ENCODE results near the gene PCDHGB5. TPM values are rescaled to one million over a fixed set of nuclear protein-coding genes. Genes with fewer than 3 reads are reported as not detected.
"Not testable (repeated sequence)": the region's sequence is repeated elsewhere in the genome, so short reads cannot be mapped to it uniquely, and the experiment has no call there.

The PCDHGB5 gene
- total RNA-seq, 1 experiment from 2014 or later = not detected

DNA sequence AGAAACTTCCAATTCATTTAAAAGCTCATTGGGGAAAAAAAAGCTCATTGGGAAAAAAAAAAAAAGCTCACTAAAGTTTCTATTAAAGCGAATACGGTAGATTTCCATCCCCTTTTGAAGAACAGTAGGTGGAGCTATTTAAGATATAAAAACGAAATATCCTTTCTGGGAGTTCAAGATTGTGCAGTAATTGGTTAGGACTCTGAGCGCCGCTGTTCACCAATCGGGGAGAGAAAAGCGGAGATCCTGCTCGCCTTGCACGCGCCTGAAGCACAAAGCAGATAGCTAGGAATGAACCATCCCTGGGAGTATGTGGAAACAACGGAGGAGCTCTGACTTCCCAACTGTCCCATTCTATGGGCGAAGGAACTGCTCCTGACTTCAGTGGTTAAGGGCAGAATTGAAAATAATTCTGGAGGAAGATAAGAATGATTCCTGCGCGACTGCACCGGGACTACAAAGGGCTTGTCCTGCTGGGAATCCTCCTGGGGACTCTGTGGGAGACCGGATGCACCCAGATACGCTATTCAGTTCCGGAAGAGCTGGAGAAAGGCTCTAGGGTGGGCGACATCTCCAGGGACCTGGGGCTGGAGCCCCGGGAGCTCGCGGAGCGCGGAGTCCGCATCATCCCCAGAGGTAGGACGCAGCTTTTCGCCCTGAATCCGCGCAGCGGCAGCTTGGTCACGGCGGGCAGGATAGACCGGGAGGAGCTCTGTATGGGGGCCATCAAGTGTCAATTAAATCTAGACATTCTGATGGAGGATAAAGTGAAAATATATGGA lies 32.8 kb downstream of the PCDHGB5 start, which contains the start of gene PCDHGA12:
PCDHGA12 (plus strand) TSS at position 176 of the 782 bp plus-strand sequence; CDS start at position 429, 253 bp downstream.
- in situ Hi-C loops (cut with HindIII; ENCODE audit: low pct_unique_long_range_greater_than_20kb, low sequenced_read_pairs) = no loop called here

DNA sequence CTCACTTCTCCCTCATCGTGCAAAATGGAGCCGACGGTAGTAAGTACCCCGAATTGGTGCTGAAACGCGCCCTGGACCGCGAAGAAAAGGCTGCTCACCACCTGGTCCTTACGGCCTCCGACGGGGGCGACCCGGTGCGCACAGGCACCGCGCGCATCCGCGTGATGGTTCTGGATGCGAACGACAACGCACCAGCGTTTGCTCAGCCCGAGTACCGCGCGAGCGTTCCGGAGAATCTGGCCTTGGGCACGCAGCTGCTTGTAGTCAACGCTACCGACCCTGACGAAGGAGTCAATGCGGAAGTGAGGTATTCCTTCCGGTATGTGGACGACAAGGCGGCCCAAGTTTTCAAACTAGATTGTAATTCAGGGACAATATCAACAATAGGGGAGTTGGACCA lies 33.5 kb downstream of the PCDHGB5 start:
- DNase-seq (ENCODE audit: low read depth) = no peak
- in situ Hi-C loops (cut with HindIII; ENCODE audit: low pct_unique_long_range_greater_than_20kb, low sequenced_read_pairs) = no loop called here

More for the DNA sequence above, 32.8 kb downstream of the PCDHGB5 start, which contains the start of gene PCDHGA12:
- DNase-seq (ENCODE audit: low read depth) = no peak

DNA sequence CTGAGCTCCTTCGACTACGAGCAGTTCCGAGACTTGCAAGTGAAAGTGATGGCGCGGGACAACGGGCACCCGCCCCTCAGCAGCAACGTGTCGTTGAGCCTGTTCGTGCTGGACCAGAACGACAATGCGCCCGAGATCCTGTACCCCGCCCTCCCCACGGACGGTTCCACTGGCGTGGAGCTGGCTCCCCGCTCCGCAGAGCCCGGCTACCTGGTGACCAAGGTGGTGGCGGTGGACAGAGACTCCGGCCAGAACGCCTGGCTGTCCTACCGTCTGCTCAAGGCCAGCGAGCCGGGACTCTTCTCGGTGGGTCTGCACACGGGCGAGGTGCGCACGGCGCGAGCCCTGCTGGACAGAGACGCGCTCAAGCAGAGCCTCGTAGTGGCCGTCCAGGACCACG lies 34.6 kb downstream of the PCDHGB5 start:
- in situ Hi-C loops (cut with HindIII; ENCODE audit: low pct_unique_long_range_greater_than_20kb, low sequenced_read_pairs); DNase-seq (ENCODE audit: low read depth): not testable (repeated sequence)

DNA sequence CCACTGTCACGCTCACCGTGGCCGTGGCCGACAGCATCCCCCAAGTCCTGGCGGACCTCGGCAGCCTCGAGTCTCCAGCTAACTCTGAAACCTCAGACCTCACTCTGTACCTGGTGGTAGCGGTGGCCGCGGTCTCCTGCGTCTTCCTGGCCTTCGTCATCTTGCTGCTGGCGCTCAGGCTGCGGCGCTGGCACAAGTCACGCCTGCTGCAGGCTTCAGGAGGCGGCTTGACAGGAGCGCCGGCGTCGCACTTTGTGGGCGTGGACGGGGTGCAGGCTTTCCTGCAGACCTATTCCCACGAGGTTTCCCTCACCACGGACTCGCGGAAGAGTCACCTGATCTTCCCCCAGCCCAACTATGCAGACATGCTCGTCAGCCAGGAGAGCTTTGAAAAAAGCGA lies 35.0 kb downstream of the PCDHGB5 start:
- DNase-seq (ENCODE audit: low read depth); in situ Hi-C loops (cut with HindIII; ENCODE audit: low pct_unique_long_range_greater_than_20kb, low sequenced_read_pairs): not testable (repeated sequence)

DNA sequence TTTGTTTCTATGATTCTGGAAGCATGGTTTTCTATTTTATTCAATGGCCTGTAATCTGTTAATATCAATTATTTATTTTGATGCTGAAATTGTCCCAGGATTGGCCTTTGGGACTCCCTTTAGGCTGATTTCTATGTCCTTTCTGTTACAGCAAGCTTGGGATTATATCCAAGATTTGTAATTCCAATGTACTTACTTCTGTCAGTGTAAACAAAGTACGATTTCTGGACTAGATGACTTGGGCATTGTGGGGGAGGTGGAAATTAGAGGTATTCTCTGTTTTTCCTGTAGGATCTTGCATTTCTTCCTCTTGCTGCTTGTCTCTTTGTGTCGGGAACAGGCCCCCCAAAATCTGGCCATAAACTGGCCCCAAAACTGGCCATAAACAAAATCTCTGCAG lies 36.3 kb downstream of the PCDHGB5 start:
- DNase-seq (ENCODE audit: low read depth) = no peak
- in situ Hi-C loops (cut with HindIII; ENCODE audit: low pct_unique_long_range_greater_than_20kb, low sequenced_read_pairs) = no loop called here

DNA sequence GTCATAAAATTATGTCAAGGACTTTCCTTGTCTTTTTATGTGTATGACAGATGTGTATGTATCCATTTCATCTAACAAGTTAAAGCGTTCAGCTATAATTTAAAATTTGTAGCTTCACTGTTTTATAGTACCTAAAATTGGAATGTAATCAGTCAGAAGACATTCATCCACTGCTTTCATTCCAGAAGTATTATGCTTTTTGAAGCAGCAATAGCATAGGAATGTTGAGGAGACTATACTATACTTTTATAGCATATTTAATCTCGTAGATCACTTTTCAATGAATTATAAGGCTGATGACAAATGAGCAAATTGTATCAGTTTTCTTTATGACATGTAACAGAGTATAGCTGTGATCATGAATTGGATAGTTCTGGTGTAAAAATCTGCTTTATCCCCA lies 39.5 kb downstream of the PCDHGB5 start:
- in situ Hi-C loops (cut with HindIII; ENCODE audit: low pct_unique_long_range_greater_than_20kb, low sequenced_read_pairs) = no loop called here

DNA sequence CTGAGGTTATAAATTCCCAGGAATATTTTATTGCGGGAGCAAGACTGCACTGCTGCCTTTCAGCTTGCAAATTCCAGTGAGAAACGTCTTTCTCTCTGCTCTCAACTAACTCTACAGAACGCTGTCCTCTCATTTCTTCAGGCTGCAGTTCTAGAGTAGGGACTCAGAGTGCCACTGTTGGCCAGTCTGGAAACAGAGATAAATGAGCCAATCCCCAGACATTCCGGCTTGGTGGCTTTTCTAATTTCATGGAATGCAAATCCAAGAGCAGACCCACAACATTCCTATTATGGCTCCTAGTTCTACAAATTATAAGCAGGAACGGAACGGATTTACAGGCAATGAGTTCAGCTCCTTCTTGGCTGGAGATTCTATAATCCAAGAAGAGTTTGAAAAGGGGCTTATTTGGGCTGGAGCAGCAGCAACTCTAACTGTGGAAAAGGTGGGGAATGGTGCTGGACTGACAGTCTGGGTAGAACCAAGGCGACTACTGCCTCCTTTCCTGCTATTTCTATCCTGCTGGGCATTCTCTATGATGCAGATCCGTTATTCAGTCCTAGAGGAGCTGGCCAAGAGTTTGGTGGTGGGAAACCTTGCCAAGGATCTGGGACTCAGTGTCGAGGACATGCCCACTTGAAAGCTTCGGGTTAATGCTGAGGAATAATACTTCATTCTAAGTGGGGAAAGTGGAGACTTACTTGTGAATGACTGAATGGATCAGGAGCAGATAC lies 41.8 kb downstream of the PCDHGB5 start:
- in situ Hi-C loops (cut with HindIII; ENCODE audit: low pct_unique_long_range_greater_than_20kb, low sequenced_read_pairs) = no loop called here
- DNase-seq (ENCODE audit: low read depth) = no peak

More for the DNA sequence above, 39.5 kb downstream of the PCDHGB5 start:
- no peak for DNase-seq (ENCODE audit: low read depth)

DNA sequence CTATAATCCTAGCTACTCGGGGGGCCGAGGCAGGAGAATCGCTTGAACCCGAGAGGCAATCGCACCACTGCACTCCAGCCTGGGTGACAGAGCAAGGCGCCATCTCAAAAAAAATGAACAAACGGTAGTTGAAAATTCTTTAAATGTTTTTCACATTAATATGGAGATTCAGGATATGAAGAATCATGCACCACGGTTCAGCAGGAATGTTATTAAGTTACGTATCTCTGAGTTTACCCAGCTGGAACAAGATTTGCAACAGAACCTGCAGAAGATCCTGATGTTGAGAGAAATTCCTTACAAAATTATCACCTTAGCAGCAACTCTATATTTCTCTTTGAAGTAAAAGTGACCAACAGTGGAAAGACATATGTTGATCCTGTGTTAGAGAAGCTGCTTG lies 42.6 kb downstream of the PCDHGB5 start:
- in situ Hi-C loops (cut with HindIII; ENCODE audit: low pct_unique_long_range_greater_than_20kb, low sequenced_read_pairs) = no loop called here
- DNase-seq (ENCODE audit: low read depth) = no peak

DNA sequence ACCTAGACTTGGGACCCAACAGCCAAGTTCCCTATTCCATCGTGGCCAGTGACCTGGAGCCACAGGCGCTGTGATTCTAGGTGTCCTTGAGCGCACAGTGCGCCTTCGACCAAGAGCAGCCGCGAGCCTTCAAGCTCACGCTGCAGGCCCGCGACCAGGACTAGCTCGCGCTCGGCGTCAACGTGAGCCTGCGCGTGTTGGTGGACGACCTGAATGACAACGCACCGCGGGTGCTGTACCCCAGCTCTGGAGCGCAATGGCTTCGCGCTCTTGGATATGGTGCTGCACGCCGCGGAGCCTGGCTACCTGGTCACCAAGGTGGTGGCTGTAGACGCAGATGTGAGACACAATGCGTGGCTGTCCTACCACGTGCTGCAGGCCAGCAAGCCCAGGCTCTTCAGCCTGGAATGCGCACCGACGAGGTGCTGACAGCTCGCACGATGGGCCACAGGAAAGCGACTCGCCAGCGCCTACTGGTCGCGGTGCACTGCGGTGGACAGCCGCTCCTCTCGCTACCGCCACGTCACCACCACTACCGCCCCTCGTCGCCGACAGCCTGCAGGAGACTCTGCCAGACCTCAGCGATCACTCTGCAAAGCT lies 43.9 kb downstream of the PCDHGB5 start:
- no peak for DNase-seq (ENCODE audit: low read depth)
- in situ Hi-C loops (cut with HindIII; ENCODE audit: low pct_unique_long_range_greater_than_20kb, low sequenced_read_pairs) = no loop called here

Other genes with a start within 250 kb of the PCDHGB5 start
- not detected in 2 replicates for gene PCDHB6, start 247.9 kb upstream of the PCDHGB5 start, total RNA-seq (2014; rRNA removed; shearing (Covaris generic); ENCODE audit: low replicate concordance)
- gene PCDHB7, start 225.3 kb upstream of the PCDHGB5 start, total RNA-seq (2014; rRNA removed; shearing (Covaris generic); ENCODE audit: low replicate concordance) = 0.90 and 1.2 TPM in 2 replicates
- gene PCDHB8, start 220.2 kb upstream of the PCDHGB5 start, total RNA-seq (2014; rRNA removed; shearing (Covaris generic); ENCODE audit: low replicate concordance) = not detected in 2 replicates
- gene PCDHB16, start 215.6 kb upstream of the PCDHGB5 start, total RNA-seq (2014; rRNA removed; shearing (Covaris generic); ENCODE audit: low replicate concordance) = 3.1 and 4.1 TPM in 2 replicates
- gene PCDHB9, start 210.8 kb upstream of the PCDHGB5 start, total RNA-seq (2014; rRNA removed; shearing (Covaris generic); ENCODE audit: low replicate concordance) = 1.1 and 1.6 TPM in 2 replicates
- gene PCDHB10, start 205.6 kb upstream of the PCDHGB5 start, total RNA-seq (2014; rRNA removed; shearing (Covaris generic); ENCODE audit: low replicate concordance) = 0.41 and 1.2 TPM in 2 replicates
- gene PCDHB11, start 198.3 kb upstream of the PCDHGB5 start, total RNA-seq (2014; rRNA removed; shearing (Covaris generic); ENCODE audit: low replicate concordance) = 0.61 TPM in 1 of 2 replicates, not detected in the other
- 0.35 TPM in 1 of 2 replicates, not detected in the other for gene PCDHB12, start 189.2 kb upstream of the PCDHGB5 start, total RNA-seq (2014; rRNA removed; shearing (Covaris generic); ENCODE audit: low replicate concordance)
- 0.44 and 0.93 TPM in 2 replicates for gene PCDHB13, start 184.0 kb upstream of the PCDHGB5 start, total RNA-seq (2014; rRNA removed; shearing (Covaris generic); ENCODE audit: low replicate concordance)
- gene PCDHB14, start 174.6 kb upstream of the PCDHGB5 start, total RNA-seq (2014; rRNA removed; shearing (Covaris generic); ENCODE audit: low replicate concordance) = 0.29 and 7.7 TPM in 2 replicates
- not detected in 2 replicates for gene PCDHB15, start 152.6 kb upstream of the PCDHGB5 start, total RNA-seq (2014; rRNA removed; shearing (Covaris generic); ENCODE audit: low replicate concordance)
- not detected in 2 replicates for gene SLC25A2, start 93.9 kb upstream of the PCDHGB5 start, total RNA-seq (2014; rRNA removed; shearing (Covaris generic); ENCODE audit: low replicate concordance)
- gene TAF7, start 77.2 kb upstream of the PCDHGB5 start, total RNA-seq (2014; rRNA removed; shearing (Covaris generic); ENCODE audit: low replicate concordance) = 103 and 109 TPM in 2 replicates
- 0.07 TPM in 1 of 2 replicates, not detected in the other for gene PCDHGA1, start 67.4 kb upstream of the PCDHGB5 start, total RNA-seq (2014; rRNA removed; shearing (Covaris generic); ENCODE audit: low replicate concordance)
- gene PCDHGA2, start 59.2 kb upstream of the PCDHGB5 start, total RNA-seq (2014; rRNA removed; shearing (Covaris generic); ENCODE audit: low replicate concordance) = not detected in 2 replicates
- gene PCDHGA3, start 54.1 kb upstream of the PCDHGB5 start, total RNA-seq (2014; rRNA removed; shearing (Covaris generic); ENCODE audit: low replicate concordance) = not detected in 2 replicates
- gene PCDHGB1, start 47.8 kb upstream of the PCDHGB5 start, total RNA-seq (2014; rRNA removed; shearing (Covaris generic); ENCODE audit: low replicate concordance) = 0.06 TPM in 1 of 2 replicates, not detected in the other
- not detected in 2 replicates for gene PCDHGA4, start 42.9 kb upstream of the PCDHGB5 start, total RNA-seq (2014; rRNA removed; shearing (Covaris generic); ENCODE audit: low replicate concordance)
- gene PCDHGB2, start 38.0 kb upstream of the PCDHGB5 start, total RNA-seq (2014; rRNA removed; shearing (Covaris generic); ENCODE audit: low replicate concordance) = 0.34 TPM in 1 of 2 replicates, not detected in the other
- 0.24 TPM in 1 of 2 replicates, not detected in the other for gene PCDHGA5, start 33.8 kb upstream of the PCDHGB5 start, total RNA-seq (2014; rRNA removed; shearing (Covaris generic); ENCODE audit: low replicate concordance)
- gene PCDHGB3, start 27.7 kb upstream of the PCDHGB5 start, total RNA-seq (2014; rRNA removed; shearing (Covaris generic); ENCODE audit: low replicate concordance) = not detected in 2 replicates
- gene PCDHGA6, start 24.1 kb upstream of the PCDHGB5 start, total RNA-seq (2014; rRNA removed; shearing (Covaris generic); ENCODE audit: low replicate concordance) = 1.6 TPM in 1 of 2 replicates, not detected in the other
- gene PCDHGA7, start 15.2 kb upstream of the PCDHGB5 start, total RNA-seq (2014; rRNA removed; shearing (Covaris generic); ENCODE audit: low replicate concordance) = not detected in 2 replicates
- not detected in 2 replicates for gene PCDHGB4, start 10.2 kb upstream of the PCDHGB5 start, total RNA-seq (2014; rRNA removed; shearing (Covaris generic); ENCODE audit: low replicate concordance)
- gene PCDHGA8, start 5.3 kb upstream of the PCDHGB5 start, total RNA-seq (2014; rRNA removed; shearing (Covaris generic); ENCODE audit: low replicate concordance) = not detected in 2 replicates
- gene PCDHGA9, start 4.8 kb downstream of the PCDHGB5 start, total RNA-seq (2014; rRNA removed; shearing (Covaris generic); ENCODE audit: low replicate concordance) = not detected in 2 replicates
- gene PCDHGB6, start 10.1 kb downstream of the PCDHGB5 start, total RNA-seq (2014; rRNA removed; shearing (Covaris generic); ENCODE audit: low replicate concordance) = 0.75 and 1.3 TPM in 2 replicates
- 0.14 TPM in 1 of 2 replicates, not detected in the other for gene PCDHGA10, start 15.0 kb downstream of the PCDHGB5 start, total RNA-seq (2014; rRNA removed; shearing (Covaris generic); ENCODE audit: low replicate concordance)
- gene PCDHGB7, start 19.7 kb downstream of the PCDHGB5 start, total RNA-seq (2014; rRNA removed; shearing (Covaris generic); ENCODE audit: low replicate concordance) = 0.03 and 0.64 TPM in 2 replicates
- not detected in 2 replicates for gene PCDHGA11, start 23.1 kb downstream of the PCDHGB5 start, total RNA-seq (2014; rRNA removed; shearing (Covaris generic); ENCODE audit: low replicate concordance)
- not detected in 2 replicates for gene PCDHGA12, start 32.6 kb downstream of the PCDHGB5 start, total RNA-seq (2014; rRNA removed; shearing (Covaris generic); ENCODE audit: low replicate concordance)
- 15.4 and 27.2 TPM in 2 replicates for gene PCDHGC3, start 78.0 kb downstream of the PCDHGB5 start, total RNA-seq (2014; rRNA removed; shearing (Covaris generic); ENCODE audit: low replicate concordance)
- gene PCDHGC4, start 87.1 kb downstream of the PCDHGB5 start, total RNA-seq (2014; rRNA removed; shearing (Covaris generic); ENCODE audit: low replicate concordance) = not detected in 2 replicates
- gene PCDHGC5, start 91.1 kb downstream of the PCDHGB5 start, total RNA-seq (2014; rRNA removed; shearing (Covaris generic); ENCODE audit: low replicate concordance) = not detected in 2 replicates
- gene DIAPH1, start 221.1 kb downstream of the PCDHGB5 start, total RNA-seq (2014; rRNA removed; shearing (Covaris generic); ENCODE audit: low replicate concordance) = 17.0 and 43.6 TPM in 2 replicates
- gene HDAC3, start 238.9 kb downstream of the PCDHGB5 start, total RNA-seq (2014; rRNA removed; shearing (Covaris generic); ENCODE audit: low replicate concordance) = 89.9 and 114 TPM in 2 replicates
- gene RELL2, start 239.1 kb downstream of the PCDHGB5 start, total RNA-seq (2014; rRNA removed; shearing (Covaris generic); ENCODE audit: low replicate concordance) = 2.6 and 2.7 TPM in 2 replicates